Right forelimb (tissue), 1 donor: ENCODE data around the gene SEMA4A.

ENCODE experiments used
- DNase-seq: peaks from one replicate; pipeline ENCODE4 v3.0.0-alpha.2; 2018

SEMA4A gene

GRCh38 chr1:156136970-156137483 lies 16.4 kb upstream of the SEMA4A start:
- no peak for DNase-seq

- DNase-seq: no peak
Observed at GRCh38 chr1:156138458-156138867, 14.9 kb upstream of the SEMA4A start.

- peak; percentile 71 for DNase-seq
Observed at GRCh38 chr1:156140879-156141707, 12.3 kb upstream of the SEMA4A start.

DNA sequence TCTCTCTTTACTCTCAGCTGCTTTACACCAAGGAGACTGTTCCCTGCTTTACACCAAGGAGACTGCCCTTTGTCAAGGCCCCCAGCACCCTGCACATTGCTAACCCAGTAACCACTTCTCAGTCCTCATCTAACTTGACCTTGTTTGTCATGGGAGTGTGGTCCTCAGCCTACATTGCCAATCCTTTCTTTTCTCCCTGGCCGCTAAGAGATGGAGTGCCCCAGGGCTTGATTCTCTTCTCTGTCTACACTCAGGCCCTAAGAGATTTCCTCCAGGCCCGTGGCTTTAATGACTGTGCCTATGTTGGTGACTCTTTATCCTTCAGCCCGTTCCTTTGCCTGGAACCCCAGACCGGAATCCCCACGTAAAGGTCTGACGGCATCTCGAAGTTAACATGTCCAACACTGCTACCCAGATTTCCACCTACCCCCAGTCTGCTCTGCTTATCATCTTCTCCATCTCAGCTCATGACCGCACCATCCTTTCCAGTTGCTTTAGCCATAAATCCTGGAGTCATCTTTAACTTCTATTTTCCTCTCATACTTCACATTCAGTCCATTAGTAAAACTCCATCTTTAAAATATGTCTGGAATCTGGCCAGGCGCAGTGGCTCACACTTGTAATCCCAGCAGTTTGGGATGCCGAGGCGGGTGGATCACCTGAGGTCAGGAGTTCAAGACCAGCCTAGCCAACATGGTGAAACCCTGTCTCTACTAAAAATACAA lies 9.5 kb upstream of the SEMA4A start:
- no peak for DNase-seq

DNA sequence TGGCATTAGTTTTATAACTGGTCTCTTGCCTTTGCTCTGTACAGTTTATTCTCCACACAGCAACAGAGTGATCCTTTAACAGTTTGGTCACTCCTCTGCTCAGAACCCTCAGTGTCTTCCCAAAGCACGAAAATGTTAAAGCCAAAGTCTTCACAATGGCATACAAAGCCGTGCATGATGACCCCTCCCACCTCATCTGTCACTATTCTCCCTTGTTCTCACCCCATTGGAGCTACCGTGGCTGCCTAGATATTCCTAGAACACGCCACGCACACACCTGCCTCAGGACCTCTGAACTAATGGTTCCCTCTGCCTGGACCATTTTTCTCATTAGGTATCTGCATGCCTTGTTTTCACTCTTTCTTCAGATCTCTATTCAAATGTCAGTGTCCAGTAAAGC lies 8.6 kb upstream of the SEMA4A start:
- no peak for DNase-seq

- no peak for DNase-seq
Observed at GRCh38 chr1:156145650-156146019, 7.8 kb upstream of the SEMA4A start.

- peak; percentile 84 for DNase-seq
Observed at GRCh38 chr1:156146020-156146768, 7.2 kb upstream of the SEMA4A start.

- no peak for DNase-seq
Observed at GRCh38 chr1:156146769-156147405, 6.5 kb upstream of the SEMA4A start.

GRCh38 chr1:156148216-156148615 lies 5.2 kb upstream of the SEMA4A start:
- DNase-seq: no peak

- DNase-seq: no peak
Observed at GRCh38 chr1:156149374-156150332, 3.7 kb upstream of the SEMA4A start.

DNA sequence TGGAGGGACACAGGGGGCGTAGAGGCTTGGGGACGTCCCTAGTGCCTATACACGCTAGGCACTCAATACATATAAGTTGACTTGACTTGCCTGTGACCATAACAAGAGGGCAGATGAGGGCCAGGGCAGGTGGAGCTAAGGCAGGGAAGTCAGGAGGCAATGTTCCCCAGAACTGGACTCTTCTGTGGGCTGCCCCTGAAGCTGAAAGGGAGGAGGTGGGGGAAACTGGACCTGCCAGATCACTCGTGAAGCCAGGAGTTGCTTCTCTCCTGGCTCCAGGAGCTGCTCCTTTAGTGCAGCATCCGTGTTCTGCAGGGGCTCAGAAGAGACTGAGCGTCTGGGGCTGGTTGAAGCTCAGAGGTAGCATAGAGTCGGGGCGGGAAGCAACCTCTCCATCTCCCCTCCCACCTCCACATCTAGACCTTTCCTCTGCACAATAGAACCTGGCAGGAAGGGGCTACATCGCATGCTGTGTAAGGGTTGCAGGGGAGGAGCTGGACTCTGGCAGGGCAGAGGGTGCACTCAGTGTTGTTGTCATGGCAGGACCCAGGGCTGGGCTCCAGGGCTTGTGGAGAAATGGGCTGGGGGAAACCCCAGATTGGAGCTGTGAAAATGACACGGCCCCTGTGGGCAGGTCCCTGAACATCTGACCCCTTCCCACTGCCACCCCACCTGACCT lies 2.9 kb upstream of the SEMA4A start:
- no peak for DNase-seq

DNA sequence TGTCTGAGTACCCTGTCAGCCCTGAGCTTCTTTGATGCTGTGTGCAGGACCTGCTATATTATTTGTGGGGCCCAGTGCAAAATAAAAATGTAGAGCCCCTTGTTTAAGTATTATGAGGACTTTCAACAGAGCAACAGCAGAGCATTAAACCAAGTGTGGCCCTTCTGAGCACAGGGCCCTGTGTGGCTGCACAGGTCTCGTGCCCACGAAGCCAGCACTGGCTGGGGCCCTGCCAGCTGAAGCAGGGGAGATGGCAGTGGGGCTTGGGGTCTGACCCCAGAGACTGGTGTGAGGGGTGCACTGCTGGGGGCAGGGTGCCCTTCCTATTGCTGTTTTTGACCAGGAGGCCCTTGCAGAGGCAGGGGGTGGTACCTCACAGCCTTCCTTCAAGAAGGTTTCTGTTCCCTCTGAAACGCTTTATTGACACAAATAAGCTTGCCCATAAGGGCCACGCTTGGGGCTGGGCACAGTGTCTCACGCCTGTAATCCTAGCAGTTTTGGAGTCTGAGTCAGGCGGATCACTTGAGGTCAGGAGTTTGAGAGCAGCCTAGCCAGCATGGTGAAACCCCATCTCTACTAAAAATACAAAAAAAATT lies 2.2 kb upstream of the SEMA4A start:
- DNase-seq: no peak

DNA sequence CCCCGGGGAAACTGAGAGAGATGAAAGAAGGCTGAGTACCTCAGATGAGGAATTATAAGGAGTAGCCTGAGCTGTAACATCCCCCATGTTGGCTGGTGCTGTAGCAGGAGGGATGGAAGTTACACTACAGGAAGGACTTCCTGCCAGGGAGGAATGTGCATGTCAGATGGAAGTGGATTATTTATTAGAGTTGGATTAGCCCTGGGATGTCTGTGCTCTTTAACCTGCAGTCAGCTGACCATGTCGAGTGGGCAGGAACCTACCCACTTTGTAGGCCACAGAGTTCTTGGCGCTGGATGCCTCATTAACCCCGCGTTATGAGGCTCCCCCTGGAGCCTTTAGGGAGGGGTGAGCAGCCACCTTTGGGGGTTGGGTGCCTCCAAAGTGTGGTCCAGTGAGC lies 757 bp upstream of the SEMA4A start:
- no peak for DNase-seq

DNA sequence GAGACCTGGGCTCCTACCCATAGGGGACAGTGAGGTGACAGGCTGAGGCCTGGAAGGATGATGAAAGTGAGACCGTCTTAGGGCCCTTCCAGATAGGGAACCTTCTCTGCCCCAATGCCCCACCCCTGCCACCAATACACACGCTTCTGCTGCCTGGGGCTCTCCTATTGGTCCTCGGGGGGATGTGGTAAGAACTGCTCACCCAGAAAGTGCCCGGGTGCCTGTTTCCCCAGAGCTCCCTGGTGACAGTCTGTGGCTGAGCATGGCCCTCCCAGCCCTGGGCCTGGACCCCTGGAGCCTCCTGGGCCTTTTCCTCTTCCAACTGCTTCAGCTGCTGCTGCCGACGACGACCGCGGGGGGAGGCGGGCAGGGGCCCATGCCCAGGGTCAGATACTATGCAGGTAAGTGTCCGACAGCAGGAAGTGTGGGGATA lies 948 bp downstream of the SEMA4A start:
- DNase-seq: no peak

- DNase-seq: no peak
Observed at GRCh38 chr1:156155756-156156510, 2.5 kb downstream of the SEMA4A start.

DNA sequence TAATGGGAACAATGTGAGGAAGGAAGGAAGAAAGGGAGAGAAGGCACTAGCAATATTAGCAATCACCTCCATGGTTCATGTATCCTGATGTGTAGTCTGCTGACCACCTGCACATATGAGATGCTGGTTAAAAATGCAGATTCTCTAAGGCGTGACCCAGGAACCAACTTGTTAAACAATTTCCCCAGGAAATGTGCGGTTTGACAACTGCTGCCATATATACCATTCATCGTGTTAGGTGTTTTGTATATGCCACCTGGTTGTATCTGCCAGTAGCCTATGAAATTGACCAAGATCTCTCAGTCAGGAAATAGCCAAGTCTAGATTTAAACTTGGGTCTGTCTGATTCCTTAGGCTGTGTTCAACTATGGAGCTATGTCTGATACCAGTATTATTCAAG lies 4.1 kb downstream of the SEMA4A start:
- no peak for DNase-seq

DNA sequence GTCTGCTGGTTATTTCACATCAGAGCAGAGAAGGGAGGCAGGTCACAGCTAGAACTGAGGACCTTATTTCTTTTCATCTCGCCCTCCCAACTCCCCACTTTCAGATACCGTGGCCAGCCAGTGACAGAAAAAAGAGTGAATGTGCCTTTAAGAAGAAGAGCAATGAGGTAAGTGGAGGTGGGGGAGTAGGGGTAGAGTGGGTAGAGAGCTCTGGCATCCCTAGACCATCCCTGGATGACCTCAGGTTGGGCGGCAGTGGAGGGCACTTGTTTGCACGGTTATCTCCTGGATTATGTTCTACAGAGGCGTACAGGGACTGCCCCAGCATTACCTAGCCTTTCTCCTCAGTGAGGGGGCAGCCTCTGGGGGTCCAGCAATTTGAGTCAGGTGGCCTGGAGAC lies 4.6 kb downstream of the SEMA4A start:
- no peak for DNase-seq

DNA sequence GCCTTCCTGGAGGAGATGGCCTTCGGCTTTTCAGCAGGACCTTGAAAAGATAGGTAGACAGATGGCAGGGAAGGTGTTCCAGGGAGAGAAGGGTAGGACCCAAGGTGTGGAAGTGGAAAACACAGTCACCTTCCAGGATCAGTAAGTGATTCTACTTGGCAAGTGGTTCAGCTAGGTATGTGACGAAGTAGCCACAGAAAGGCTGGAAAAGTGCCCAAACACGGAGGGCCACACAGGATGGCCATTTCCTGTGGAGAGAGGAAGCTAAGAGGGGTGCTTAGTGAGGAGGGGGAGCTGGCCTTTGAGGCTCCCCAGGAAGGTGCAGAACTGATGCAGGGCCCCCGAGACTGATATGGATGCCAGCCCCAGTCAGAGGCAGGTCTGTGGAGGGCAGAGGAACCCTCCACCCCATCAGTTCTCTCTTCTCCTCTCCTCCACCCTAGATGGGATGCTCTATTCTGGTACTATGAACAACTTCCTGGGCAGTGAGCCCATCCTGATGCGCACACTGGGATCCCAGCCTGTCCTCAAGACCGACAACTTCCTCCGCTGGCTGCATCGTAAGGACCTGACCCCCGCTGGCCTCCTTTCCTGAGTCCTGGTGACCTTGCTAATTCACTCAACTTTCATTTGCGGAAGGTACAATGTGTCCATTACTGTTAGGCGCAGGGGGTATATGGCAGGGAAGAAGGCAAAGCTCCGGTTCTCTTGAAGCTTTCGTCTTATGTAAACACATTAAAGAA lies 6.8 kb downstream of the SEMA4A start:
- DNase-seq: no peak

DNA sequence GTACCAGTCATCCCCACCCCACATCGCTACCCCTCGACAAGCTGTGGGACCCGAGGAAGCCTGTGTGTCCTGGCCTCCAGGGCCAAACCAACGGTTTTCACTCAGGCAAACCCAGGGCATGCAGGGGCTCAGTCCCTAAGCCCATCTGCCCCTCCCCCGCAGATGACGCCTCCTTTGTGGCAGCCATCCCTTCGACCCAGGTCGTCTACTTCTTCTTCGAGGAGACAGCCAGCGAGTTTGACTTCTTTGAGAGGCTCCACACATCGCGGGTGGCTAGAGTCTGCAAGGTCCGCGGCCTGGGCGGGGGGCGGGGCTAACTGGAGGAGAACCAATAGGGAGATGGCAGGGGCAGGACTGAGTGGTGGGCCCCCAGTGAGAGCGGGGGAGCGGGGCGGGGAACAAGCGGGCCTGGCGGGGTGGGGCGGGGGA lies 7.4 kb downstream of the SEMA4A start:
- DNase-seq: peak; percentile 92
